T-helper 1 cell treated with Interleukin-12 subunit alpha and Interleukin-12 subunit beta and Interleukin-4 antibody, amounts not matched to agents 30 ng/mL and 1 ng/mL, for 36 hours (primary cell): ENCODE measurements around the gene RTP3. TPM values are rescaled to one million over a fixed set of nuclear protein-coding genes. Genes with fewer than 3 reads are reported as not detected.
"Not testable (repeated sequence)": the region's sequence is repeated elsewhere in the genome, so short reads cannot be mapped to it uniquely, and the experiment has no call there.

Experiments
- intact Hi-C: fragments of 100-400 bp; cut with micrococcal nuclease; formaldehyde crosslinking; loops from one replicate; pipeline ENCODE4 v1.15.1; 2024
- total RNA-seq: library from RNA; stranded (reverse); gene quantifications from 2 replicates; pipeline ENCODE4 v1.2.3, GENCODE V29; 2022

The RTP3 gene
- total RNA-seq, 1 donor from 2014 or later: not detected

DNA sequence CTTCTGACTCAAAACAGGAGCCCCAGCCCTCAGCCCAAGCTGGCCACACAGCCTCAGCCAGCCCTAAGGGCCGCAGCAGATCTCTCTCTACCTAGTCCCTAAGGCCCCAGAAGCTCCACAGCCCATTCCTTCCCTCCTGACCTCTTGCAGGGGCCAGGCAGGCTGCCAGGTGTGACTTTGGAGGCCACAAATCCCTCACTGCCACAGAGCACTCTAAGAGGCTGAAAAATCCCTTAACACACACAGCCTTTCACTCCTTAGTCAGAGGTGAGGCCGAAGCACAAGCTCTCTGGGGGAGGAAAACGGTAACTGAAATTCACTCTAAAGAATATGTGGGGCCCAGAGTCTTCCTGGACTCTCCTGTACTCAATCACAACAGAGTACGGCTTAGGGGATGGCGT is 45.0 kb downstream of the RTP3 start:
- intact Hi-C loops: loop anchor here (5.0 kb wide), 1 partner anchor 620 kb away; the partner anchor contains the start of gene SETD2

DNA sequence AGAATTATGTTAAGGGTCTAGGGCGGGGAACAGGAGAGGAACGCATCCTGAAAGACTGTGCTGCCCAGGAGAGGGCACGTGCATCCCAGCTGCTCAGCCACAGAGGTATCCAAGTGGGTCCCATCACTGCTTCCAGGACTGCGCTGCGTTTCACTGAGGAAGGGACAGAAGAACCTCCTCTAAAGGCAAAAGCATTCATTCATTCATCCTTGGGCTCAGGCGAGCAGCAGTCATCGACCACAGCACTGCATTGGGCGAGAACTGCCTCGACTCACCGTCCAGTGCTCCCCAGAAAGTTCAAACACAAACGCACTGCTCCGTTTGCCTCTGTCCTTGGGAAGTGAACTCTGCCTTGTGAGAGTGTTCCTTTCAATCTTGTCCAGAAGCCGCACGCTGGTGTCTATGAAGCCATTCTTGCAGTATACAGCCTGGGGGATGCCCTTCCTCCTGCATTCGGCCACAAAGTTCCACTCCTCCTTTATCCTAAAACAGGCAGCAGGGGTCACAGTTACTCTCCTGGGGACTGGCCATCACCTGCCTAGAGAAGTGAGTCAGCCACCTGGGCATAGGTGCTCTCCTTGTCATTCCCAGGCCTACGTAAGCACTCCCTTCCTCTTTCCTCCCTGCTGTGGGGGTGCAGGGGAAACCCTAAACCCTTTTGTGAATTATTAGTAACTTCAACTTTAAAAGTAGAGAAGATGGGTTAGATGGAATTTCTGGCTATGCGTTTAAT is 47.2 kb downstream of the RTP3 start:
- intact Hi-C loops: loop anchor here (5.0 kb wide), 1 partner anchor 617 kb away; the partner anchor contains the start of gene SETD2

DNA sequence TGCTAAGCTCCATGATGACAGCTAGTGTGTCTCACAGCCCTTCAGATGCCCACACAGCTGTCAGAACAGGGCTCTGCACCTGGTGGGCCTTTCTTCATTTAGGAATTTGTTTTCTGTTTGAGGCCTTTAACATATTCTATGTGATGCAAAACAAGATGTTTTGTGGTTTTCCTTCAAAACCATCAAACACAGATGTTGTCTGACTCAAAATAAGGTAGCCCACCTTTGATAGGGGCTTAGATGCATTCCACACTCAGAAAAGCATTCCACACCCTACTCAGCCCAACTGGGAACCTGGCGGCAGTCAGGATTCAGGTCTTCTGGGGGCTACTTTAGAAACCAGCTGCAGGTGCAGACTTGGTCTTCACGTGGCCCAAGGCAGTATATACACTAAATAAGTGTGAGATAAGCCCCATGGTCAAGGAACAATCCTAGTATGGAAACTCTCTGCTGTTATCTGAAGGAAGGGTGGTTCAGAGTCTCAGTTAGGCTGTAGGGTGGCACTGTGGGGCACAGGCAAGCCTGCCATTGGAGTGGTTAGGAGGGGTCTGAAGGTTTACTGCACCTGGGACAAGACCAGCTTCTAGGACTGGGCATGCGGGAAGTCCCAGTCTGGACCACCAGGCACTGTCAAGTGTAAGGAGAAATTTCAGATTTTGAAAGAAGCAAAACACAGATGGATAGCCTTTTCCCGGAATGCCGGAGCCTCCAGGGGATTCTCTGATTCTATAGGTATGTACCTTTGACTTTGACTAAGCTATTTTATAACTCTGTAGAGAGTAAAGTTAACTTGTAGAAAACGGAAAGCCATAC is 48.2 kb downstream of the RTP3 start:
- intact Hi-C loops: no loop called here

DNA sequence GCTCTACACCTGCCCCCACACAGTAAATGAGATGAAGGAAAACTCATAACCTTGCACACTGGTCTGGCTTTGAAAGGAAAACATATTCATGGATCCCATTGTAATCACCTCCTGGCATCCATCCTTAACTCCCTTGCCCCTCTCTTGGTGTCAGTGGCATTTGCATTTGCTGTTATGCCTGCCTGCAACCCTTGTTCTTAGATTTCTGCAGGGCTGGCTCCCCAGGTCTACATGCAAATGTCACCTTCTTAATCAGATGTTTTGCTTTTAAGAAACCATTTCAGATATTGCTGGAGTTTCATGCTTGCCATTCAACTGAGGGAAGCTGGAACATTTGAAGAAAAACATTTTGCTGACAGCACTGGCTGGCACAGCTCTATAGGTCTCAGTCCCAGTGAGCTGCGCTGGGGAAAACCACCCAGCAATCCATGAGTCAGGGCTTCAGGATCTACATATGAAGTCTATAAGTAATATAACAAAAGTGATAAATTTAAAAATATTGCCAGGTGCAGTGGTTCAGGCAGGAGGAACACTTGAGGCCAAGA is 49.2 kb downstream of the RTP3 start:
- intact Hi-C loops: no loop called here

DNA sequence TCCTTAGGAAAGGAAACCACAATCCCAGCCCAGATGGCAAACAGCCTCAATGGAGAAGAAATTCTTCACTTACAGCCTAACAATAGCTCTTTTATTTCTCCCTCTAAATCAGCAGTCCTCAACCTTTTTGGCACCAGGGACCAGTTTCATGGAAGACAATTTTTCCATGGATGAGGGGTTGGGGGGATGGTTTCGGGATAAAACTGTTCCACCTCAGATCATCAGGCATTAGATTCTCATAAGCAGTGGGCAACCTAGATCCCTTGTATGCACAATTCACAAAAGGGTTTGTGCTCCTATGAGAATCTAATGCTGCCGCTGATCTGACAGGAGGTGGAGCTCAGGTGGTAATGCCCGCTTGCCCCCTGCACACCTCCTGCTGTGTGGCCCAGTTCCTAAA is 50.8 kb downstream of the RTP3 start:
- intact Hi-C loops: not testable (repeated sequence)

- intact Hi-C loops: no loop called here
These were observed 51.7 kb downstream of the RTP3 start for GRCh38 chr3:46549408-46549904.

- intact Hi-C loops: no loop called here
These were observed 52.2 kb downstream of the RTP3 start for GRCh38 chr3:46549989-46550388.

Other genes with a start within 250 kb of the RTP3 start
- gene CCR2, start 143.9 kb upstream of the RTP3 start, total RNA-seq: 80.8 and 82.8 TPM in 2 replicates
- gene CCR5, start 127.0 kb upstream of the RTP3 start, total RNA-seq: 54.3 and 60.8 TPM in 2 replicates
- gene CCRL2, start 90.7 kb upstream of the RTP3 start, total RNA-seq: 6.0 and 6.8 TPM in 2 replicates
- gene LTF, start 33.1 kb upstream of the RTP3 start, total RNA-seq: not detected in 2 replicates
- gene LRRC2, start 68.3 kb downstream of the RTP3 start, total RNA-seq: 0.12 and 0.15 TPM in 2 replicates
- not detected in 2 replicates for gene FAM240A, start 114.5 kb downstream of the RTP3 start, total RNA-seq
- 1.6 and 1.9 TPM in 2 replicates for gene ALS2CL, start 195.7 kb downstream of the RTP3 start, total RNA-seq
- not detected in 2 replicates for gene TMIE, start 203.4 kb downstream of the RTP3 start, total RNA-seq
- gene PRSS50, start 219.9 kb downstream of the RTP3 start, total RNA-seq: not detected in 2 replicates